GM21367 (cell line): ENCODE results near the gene YTHDF1.
"Not testable (repeated sequence)": the region's sequence is repeated elsewhere in the genome, so short reads cannot be mapped to it uniquely, and the experiment has no call there.

Experiments
- ATAC-seq: cut with Tn5 transposase; IDR thresholded peaks from one replicate; pipeline ENCODE4 v1.9.1; 2021; ENCODE audit not compliant: unreplicated experiment

YTHDF1 gene

GRCh38 chr20:63159826-63160640 lies 55.9 kb downstream of the YTHDF1 start:
- no peak for ATAC-seq

GRCh38 chr20:63159251-63159650 lies 56.7 kb downstream of the YTHDF1 start:
- not testable (repeated sequence) for ATAC-seq

- no peak for ATAC-seq
Observed at GRCh38 chr20:63158845-63159244, 57.1 kb downstream of the YTHDF1 start.

GRCh38 chr20:63158352-63158751 lies 57.6 kb downstream of the YTHDF1 start:
- ATAC-seq: no peak

- ATAC-seq: not testable (repeated sequence)
Observed at GRCh38 chr20:63157431-63157830, 58.5 kb downstream of the YTHDF1 start.

GRCh38 chr20:63156221-63156671 lies 59.7 kb downstream of the YTHDF1 start:
- no peak for ATAC-seq

GRCh38 chr20:63155266-63156165 lies 60.4 kb downstream of the YTHDF1 start:
- ATAC-seq: no peak

- ATAC-seq: no peak
Observed at GRCh38 chr20:63154395-63154794, 61.5 kb downstream of the YTHDF1 start.

GRCh38 chr20:63153254-63154221 lies 62.4 kb downstream of the YTHDF1 start:
- no peak for ATAC-seq

GRCh38 chr20:63152322-63153253 lies 63.3 kb downstream of the YTHDF1 start:
- ATAC-seq: no peak

- ATAC-seq: no peak
Observed at GRCh38 chr20:63151554-63152321, 64.2 kb downstream of the YTHDF1 start.

- ATAC-seq: no peak
Observed at GRCh38 chr20:63150911-63151531, 64.9 kb downstream of the YTHDF1 start.

GRCh38 chr20:63150391-63150898 lies 65.5 kb downstream of the YTHDF1 start:
- no peak for ATAC-seq

GRCh38 chr20:63149531-63150192 lies 66.3 kb downstream of the YTHDF1 start:
- no peak for ATAC-seq

GRCh38 chr20:63148696-63149095 lies 67.2 kb downstream of the YTHDF1 start:
- no peak for ATAC-seq

GRCh38 chr20:63147532-63147931 lies 68.4 kb downstream of the YTHDF1 start:
- ATAC-seq: no peak
